NCI-H1436 (cell line): ENCODE data around the gene OTUD5.

Experiments
- DNase-seq: peaks from one replicate; lab custom pipeline; 2025; lab: John Stamatoyannopoulos, UW

OTUD5 gene

GRCh38 chrX:48972220-48973164, 15.1 kb upstream of the OTUD5 start:
- peak; percentile 38 for DNase-seq

GRCh38 chrX:48971249-48972219, 14.1 kb upstream of the OTUD5 start, which contains the start of gene KCND1:
TSS of gene KCND1 (minus strand) at chrX:48971844. CDS start at chrX:48970271, 1,573 bp downstream.
- DNase-seq: peak; percentile 41

GRCh38 chrX:48969471-48969870, 12.1 kb upstream of the OTUD5 start:
- DNase-seq: no peak

- DNase-seq: no peak
Observed at GRCh38 chrX:48968377-48968776, 11.0 kb upstream of the OTUD5 start.

- DNase-seq: no peak
Observed at GRCh38 chrX:48966796-48967579, 9.6 kb upstream of the OTUD5 start.

GRCh38 chrX:48965959-48966358, 8.6 kb upstream of the OTUD5 start:
- no peak for DNase-seq

GRCh38 chrX:48961585-48962091, 4.2 kb upstream of the OTUD5 start:
- DNase-seq: no peak

- no peak for DNase-seq
Observed at GRCh38 chrX:48960291-48960690, 2.9 kb upstream of the OTUD5 start.

GRCh38 chrX:48958635-48959094, 1.3 kb upstream of the OTUD5 start:
- DNase-seq: no peak

- DNase-seq: peak; percentile 90
Observed at GRCh38 chrX:48957827-48958634, 624 bp upstream of the OTUD5 start.

- no peak for DNase-seq
Observed at GRCh38 chrX:48956728-48957414, 536 bp downstream of the OTUD5 start.

GRCh38 chrX:48948589-48948988, 8.8 kb downstream of the OTUD5 start:
- DNase-seq: no peak

GRCh38 chrX:48945517-48946348, 11.7 kb downstream of the OTUD5 start:
- no peak for DNase-seq

GRCh38 chrX:48942895-48943294, 14.5 kb downstream of the OTUD5 start:
- DNase-seq: no peak

GRCh38 chrX:48940404-48940955, 16.9 kb downstream of the OTUD5 start:
- DNase-seq: no peak

GRCh38 chrX:48939524-48940228, 17.7 kb downstream of the OTUD5 start:
- no peak for DNase-seq

GRCh38 chrX:48938721-48939425, 18.5 kb downstream of the OTUD5 start:
- DNase-seq: no peak
